GM15510 (cell line): ENCODE data around the gene SRD5A2.

ENCODE experiments used
- POLR2A ChIP-seq: IDR thresholded peaks from 3 replicates; pipeline ENCODE4 v1.6.1; 2011; ENCODE audit warnings: borderline replicate concordance; ENCODE audit not compliant: insufficient read length; ENCODE audit errors: extremely low read depth

The SRD5A2 gene

DNA sequence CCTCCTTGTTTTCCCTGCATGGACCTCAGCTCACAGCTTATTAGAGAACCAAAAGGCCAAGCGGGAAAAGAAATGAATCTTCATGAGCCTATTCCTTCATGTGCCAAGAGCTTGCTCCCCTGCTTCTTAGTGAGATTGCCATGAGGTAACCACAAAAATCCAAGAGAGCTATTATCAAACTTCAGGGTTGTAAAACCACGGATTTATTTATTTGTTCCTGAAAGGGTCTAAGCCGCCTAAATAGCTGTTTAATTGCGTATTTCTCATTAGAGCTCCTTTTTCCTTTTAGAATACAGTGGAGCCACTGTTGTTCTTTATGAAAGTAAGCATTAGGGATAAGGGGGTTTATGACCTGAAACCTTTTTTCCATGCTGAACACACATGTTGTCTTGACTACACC is 58.0 kb downstream of the SRD5A2 start:
- TF ChIP-seq POLR2A, result no peak

DNA sequence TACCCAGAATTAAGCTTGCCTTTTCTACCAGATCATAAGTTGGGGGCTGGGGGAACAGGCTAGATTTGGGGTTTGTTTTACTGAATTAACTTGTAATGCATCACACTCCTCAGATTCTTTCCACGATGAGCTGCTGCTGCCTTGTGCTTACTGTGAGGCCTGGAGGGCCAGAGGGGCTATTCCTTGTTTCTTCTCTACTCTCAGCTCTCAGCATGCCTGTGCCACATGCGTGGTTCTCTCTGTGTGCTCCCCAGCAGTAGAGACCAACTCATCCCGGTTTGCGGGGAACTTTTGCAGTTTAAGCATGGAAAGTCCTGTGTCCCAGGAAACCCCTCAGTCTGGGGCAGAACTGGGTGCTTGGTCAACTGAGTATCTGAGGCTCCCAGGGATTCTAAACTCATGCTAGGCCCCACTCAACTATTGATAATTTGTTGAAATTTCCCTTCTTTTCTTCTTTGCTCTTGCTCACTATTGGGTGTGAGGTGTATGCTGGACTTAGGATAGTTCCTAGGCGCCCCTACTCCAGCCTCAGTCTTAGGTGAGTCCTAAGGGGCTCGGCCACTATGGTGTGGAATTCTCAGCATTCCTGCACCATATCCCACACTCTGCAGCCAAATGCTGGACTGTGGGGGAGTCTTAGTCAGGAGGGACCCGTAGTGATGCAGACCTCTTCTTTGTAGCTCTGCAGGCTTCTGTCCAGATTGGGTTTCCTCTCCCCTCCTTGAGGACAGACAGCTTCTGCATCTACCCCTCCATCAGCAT is 63.1 kb downstream of the SRD5A2 start:
- no peak for TF ChIP-seq POLR2A

DNA sequence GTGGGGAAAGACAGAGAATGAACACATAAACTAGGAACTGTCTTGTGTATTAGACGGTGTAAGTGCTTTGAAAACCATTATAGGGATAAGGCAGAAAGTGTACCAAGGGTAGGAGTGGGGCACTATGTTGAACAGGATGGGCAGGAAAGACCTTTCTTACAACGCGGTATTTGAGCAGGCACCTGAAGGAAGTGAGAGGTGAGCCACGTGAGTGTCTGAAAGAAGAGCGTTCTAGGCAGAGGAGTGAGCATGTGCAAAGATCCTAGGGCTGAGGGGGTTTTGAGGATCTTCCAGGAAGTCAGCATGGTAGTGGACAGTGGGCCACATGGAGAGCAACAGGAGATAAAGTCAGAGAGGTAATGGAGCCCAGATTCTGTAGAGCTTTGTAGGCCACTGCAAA is 65.2 kb downstream of the SRD5A2 start:
- no peak for TF ChIP-seq POLR2A

DNA sequence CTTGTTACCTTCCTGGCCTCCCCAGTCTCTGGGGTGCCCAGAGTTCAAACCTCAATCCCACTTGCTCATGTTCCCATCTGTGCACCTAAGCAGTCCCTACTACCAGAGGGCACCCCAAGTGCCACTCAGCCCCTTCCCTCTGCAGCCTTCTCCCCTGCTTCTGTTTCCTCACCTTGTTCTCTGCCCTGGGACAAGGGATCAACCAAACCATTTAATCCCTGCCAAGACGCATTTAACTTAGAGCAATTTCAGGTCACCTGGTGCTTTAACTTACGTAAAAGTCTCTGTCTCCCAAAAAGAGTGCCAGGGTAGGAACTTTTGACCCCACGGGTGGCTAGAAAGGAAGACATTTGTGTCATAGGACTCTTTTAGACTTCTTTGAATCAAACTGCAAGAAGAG is 67.2 kb downstream of the SRD5A2 start:
- TF ChIP-seq POLR2A, result no peak

DNA sequence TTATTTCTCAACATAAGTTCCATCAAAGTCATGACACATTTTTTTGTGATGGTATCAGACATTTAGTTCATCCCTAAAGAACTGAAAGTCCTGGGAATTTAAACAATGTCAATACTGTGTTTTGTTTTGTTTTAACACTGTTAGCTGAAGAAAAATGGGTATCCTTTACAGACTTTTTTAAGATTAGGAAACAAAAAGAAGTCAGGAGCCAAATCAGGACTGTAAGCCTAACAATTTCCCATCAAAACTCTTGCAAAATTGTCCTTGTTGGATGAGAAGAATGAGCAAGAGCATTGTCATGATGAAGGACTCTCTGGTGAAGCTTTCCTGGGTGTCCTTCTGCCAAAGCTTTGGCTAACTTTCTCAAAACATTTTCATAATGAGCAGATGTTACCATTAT is 69.4 kb downstream of the SRD5A2 start:
- no peak for TF ChIP-seq POLR2A

DNA sequence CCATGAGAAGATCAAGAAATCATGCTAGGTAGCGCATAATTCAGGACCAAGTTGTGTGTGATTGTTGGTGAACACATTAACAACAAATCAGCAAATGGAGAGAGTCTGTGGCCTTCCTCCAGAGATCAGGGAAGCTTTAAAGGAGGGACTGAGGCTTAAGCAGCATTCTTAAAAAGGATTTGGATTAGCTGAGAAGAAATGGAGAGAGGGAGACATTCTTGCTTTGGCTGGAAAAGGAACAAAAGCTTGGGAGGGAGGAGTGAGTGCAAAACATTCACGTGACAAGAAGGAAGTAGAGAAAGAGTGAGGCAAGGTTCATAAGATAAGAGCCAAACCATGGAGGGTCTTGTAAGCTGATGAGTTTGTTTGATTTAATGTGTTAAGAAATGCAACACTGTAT is 75.6 kb downstream of the SRD5A2 start:
- TF ChIP-seq POLR2A, result no peak

DNA sequence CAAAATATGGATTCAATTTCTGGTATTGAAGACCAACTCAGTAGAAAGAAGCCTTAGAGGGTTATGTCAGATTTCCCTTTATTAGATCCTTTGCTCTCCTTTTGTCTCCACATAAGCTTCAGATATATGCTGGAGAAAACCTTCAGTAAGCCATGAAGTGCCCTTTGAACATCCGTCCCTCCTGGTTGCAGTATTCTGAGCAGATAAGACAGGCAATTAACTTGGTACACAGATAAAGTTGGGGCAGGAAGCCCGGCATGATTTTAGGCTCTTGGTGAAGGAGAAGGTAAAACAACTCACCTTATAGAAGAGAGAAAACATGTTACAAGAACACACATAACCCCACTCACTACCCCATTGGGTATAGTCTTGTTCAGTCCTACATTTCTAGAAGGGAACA is 76.4 kb downstream of the SRD5A2 start:
- TF ChIP-seq POLR2A, result no peak

DNA sequence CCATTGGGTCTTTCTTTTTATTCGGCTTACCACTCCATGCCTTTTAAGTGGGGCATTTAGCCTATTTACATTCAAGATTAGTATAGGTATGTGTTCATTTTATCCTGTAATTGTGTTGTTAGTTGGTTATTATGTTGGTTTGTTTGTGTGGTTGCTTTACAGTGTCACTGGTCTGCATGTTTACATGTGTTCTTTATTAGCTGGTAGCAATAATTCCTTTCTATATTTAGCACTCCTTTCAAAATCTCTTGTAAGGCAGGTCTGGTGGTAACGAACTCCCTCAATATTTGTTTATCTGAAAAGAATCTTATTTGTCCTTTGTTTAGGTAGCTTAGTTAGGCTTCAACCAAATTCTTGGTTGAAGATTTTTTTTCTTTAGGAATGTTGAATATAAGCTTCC is 97.5 kb downstream of the SRD5A2 start:
- no peak for TF ChIP-seq POLR2A

GRCh38 chr2:31476511-31477180 is 104.1 kb downstream of the SRD5A2 start:
- TF ChIP-seq POLR2A, result no peak

- no peak for TF ChIP-seq POLR2A
Observed at GRCh38 chr2:31475692-31476091, 105.0 kb downstream of the SRD5A2 start.

DNA sequence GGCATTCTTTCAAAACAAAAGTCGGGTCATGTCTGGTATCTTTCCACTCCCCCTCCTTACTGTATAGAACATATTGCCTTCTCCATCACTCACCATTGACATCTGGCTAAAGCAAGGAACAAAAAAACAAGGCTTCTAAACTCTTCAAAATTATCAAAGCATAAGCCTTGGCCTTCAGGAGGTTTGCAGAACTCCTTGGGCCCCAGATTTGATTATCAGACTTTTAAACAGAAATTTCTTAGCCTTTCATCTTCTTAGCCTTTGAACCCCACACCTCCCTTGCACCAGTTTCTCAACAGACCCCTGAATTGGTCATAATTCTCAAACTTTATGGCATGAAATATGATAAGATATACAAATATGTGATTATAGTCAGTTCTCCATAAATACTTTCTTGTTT is 106.4 kb downstream of the SRD5A2 start:
- TF ChIP-seq POLR2A, result no peak
